HUES64 (cell line): Measurements from ENCODE around the gene LDAF1. TPM values are rescaled to one million over a fixed set of nuclear protein-coding genes. Genes with fewer than 3 reads are reported as not detected.
A peak's percentile ranks its signal among the peaks of the same experiment; 100 is the strongest.
"Not testable (repeated sequence)": the region's sequence is repeated elsewhere in the genome, so short reads cannot be mapped to it uniquely, and the experiment has no call there.

Experiments used
- H3K27ac ChIP-seq: 2 replicates; pipeline ENCODE4 v1.7.0; 2013; ENCODE audit warnings: low read depth, low read length, inconsistent platforms
- H3K27me3 ChIP-seq: 2 replicates; pipeline ENCODE4 v1.6.1; 2013; ENCODE audit warnings: mild to moderate bottlenecking, low read length; ENCODE audit not compliant: insufficient read depth
- H3K36me3 ChIP-seq: 2 replicates; pipeline ENCODE4 v1.6.1; 2013; ENCODE audit warnings: mild to moderate bottlenecking, low read length; ENCODE audit not compliant: insufficient read depth
- H3K4me1 ChIP-seq: 2 replicates; pipeline ENCODE4 v1.6.1; 2013; ENCODE audit warnings: mild to moderate bottlenecking, low read length, moderate library complexity; ENCODE audit not compliant: insufficient read depth
- H3K4me3 ChIP-seq: 2 replicates; pipeline ENCODE4 v1.5.1; 2013; ENCODE audit warnings: mild to moderate bottlenecking, low read length, moderate library complexity
- H3K9ac ChIP-seq: 2 replicates; pipeline ENCODE4 v1.6.1; 2013; ENCODE audit warnings: mild to moderate bottlenecking, low read depth, low read length
- H3K9me3 ChIP-seq: 2 replicates; pipeline ENCODE4 v1.6.1; 2013; ENCODE audit warnings: low read depth, low read length; ENCODE audit not compliant: insufficient read depth
- WGBS: fragments of 150-250, 120-280 bp; methylation state at CpG from one replicate; pipeline ENCODE4 v1.1.7; 2013; ENCODE audit warnings: missing lambda C conversion rate; 5-methylcytosine and 5-hydroxymethylcytosine counted together
- polyA plus RNA-seq, 2 experiments: library from polyadenylated mRNA; stranded (reverse); fragments of 50-300 nt; gene quantifications; one replicate each; pipeline ENCODE4 v1.2.3, GENCODE V29; 2013

Gene LDAF1
- polyA plus RNA-seq (2013, experiment 1 of 2), result 19.6 TPM
- polyA plus RNA-seq (2013, experiment 2 of 2), result 21.1 TPM

- no peak within 1 kb of the TSS for H3K27ac ChIP-seq
- H3K27me3 ChIP-seq, result peaks cover 10% of the 10 kb centered on the region
- H3K4me3 ChIP-seq, result peak within 1 kb of the TSS; percentile 80
- WGBS, result 2% methylated on average over 58 of the region's 59 CpGs
- H3K9ac ChIP-seq, result peak within 1 kb of the TSS; percentile 65
- H3K36me3 ChIP-seq, result peaks cover 31% of the 10 kb centered on the region
- no peaks in the 10 kb centered on the region for H3K9me3 ChIP-seq
- peaks cover 5% of the 10 kb centered on the region; the same call in 1 of the 2 replicates for H3K4me1 ChIP-seq
These were observed at the start of gene LDAF1 for GRCh38 chr16:21158208-21159110. TSS of gene LDAF1 (plus strand) at chr16:21158674. CDS start at chr16:21161183, 2,509 bp downstream.

DNA sequence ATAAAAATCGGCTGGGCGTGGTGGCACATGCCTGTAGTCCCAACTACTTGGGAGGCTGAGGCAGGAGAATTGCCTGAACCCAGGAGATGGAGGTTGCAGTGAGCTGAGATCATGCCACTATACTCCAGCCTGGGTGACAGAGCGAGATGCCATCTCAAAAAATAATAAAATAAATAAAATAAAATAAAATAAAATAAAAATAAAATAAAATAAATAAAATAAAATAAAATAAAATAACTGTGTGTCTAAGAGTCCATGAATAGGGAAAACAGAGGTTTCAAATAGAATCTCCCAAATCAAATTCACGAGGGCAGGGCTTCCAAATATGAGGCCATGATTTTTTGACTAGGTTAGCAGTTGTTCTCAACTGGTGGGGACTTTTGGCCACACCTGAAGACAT, 42.9 kb upstream of the LDAF1 start:
- H3K27ac ChIP-seq, H3K9ac ChIP-seq, H3K27me3 ChIP-seq, H3K9me3 ChIP-seq, H3K36me3 ChIP-seq: not testable (repeated sequence)
- Histone ChIP-seq H3K4me1 (peaks cover 16% of the 10 kb centered on the region; the same call in 1 of the 2 replicates), H3K4me3 (peak overlapping the region; percentile 35; the same call in 1 of the 2 replicates)
- 97% methylated on average over 3 of the region's 4 CpGs for WGBS

- Histone ChIP-seq H3K9me3 (no peaks in the 10 kb centered on the region), H3K4me3 (peak overlapping the region; percentile 35), H3K36me3 (no peaks in the 10 kb centered on the region), H3K27me3 (no peaks in the 10 kb centered on the region), H3K27ac (no peak overlapping the region), H3K4me1 (peaks cover 16% of the 10 kb centered on the region; the same call in 1 of the 2 replicates), H3K9ac (no peak overlapping the region)
- WGBS, result 48% methylated on average over 11 of the region's 13 CpGs
These were observed 42.3 kb upstream of the LDAF1 start for GRCh38 chr16:21116148-21116693.

DNA sequence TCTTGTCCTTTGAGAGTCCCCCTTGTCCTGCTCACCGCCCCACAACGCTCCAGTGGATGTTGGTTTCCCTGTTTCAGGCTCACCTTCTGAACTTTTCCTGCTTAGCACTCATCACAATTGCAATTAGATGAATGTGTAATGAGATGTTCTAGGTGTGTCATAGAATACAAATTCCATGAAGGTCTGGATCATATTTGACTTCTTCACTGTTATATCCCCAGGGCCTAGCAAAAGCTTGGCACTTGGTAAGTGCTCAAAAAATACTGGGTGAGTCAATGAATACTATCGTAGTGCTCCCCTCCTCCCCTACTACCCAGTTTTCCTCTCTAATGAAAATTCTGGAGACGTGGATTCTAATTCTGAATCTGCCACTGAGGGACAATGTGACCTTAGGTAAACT, 40.9 kb upstream of the LDAF1 start:
- no peak overlapping the region for H3K27ac ChIP-seq
- H3K27me3 ChIP-seq, result no peaks in the 10 kb centered on the region
- no peaks in the 10 kb centered on the region for H3K36me3 ChIP-seq
- H3K4me3 ChIP-seq, result no peak overlapping the region
- H3K9ac ChIP-seq, result no peak overlapping the region
- WGBS, result 95% methylated on average over 4 of the region's 4 CpGs
- no peaks in the 10 kb centered on the region for H3K9me3 ChIP-seq
- peaks cover 16% of the 10 kb centered on the region; the same call in 1 of the 2 replicates for H3K4me1 ChIP-seq

DNA sequence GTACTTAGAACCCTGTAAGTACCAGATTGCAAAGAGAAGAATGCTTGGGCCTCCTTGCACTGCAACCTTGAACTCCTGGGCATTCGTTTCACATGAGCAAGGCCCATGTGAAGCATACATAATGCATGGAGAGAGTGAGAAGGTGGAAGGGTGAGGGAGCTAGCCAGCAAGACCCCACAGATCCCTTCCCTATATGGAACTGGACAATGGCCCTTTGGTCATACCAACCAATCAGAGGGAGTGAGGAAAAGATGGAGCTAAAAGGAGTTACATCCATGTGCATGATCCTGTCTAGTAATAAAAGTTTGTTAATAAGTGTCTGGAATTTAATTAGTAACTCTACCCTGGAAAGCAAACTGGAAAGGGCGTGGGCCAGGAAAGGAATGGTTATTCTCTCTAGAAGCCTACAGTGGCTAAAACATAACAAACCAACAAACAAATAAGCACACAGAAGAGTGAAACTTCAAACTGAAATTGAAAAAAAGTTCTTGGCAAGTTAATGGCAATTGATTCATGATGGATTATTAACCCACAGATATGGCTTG, 37.4 kb upstream of the LDAF1 start:
- no peak overlapping the region for H3K27ac ChIP-seq
- no peak overlapping the region for H3K9ac ChIP-seq
- no peaks in the 10 kb centered on the region for H3K27me3 ChIP-seq
- H3K4me3 ChIP-seq, result no peak overlapping the region
- H3K36me3 ChIP-seq, result no peaks in the 10 kb centered on the region
- peaks cover 12% of the 10 kb centered on the region; the same call in 1 of the 2 replicates for H3K4me1 ChIP-seq
- H3K9me3 ChIP-seq, result no peaks in the 10 kb centered on the region
- WGBS, result 94% methylated on average over 2 of the region's 2 CpGs

DNA sequence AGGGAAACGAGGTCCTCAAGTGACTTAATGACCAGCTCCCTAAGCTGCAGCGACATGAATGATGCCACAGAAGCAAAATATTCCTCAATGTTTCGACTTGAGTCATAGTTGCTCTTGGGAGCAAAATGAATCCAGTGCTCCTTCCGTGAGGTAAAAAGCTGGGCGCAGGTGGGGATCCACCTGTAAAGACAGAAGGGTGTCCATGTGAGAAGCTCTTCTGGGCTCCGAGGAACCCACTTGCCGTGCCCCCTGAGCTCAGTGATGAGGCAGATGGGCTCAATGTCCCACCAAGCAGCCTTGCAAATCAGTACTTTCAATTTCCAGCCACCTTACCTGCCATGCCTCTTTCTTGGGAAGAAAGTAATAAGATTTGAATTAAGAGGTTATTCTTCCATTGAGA, 33.3 kb upstream of the LDAF1 start:
- H3K4me3 ChIP-seq, result no peak overlapping the region
- H3K36me3 ChIP-seq, result no peaks in the 10 kb centered on the region
- no peak overlapping the region for H3K27ac ChIP-seq
- H3K27me3 ChIP-seq, result no peaks in the 10 kb centered on the region
- H3K9ac ChIP-seq, result no peak overlapping the region
- H3K9me3 ChIP-seq, result no peaks in the 10 kb centered on the region
- 96% methylated on average over 7 of the region's 7 CpGs for WGBS
- H3K4me1 ChIP-seq, result no peaks in the 10 kb centered on the region

- Histone ChIP-seq H3K4me1 (peaks cover 4% of the 10 kb centered on the region; the same call in 1 of the 2 replicates), H3K4me3 (no peak overlapping the region), H3K27ac (no peak overlapping the region), H3K27me3 (no peaks in the 10 kb centered on the region), H3K9ac (no peak overlapping the region), H3K36me3 (no peaks in the 10 kb centered on the region), H3K9me3 (no peaks in the 10 kb centered on the region)
- WGBS, result 40% methylated on average over 7 of the region's 7 CpGs
These were observed 32.0 kb upstream of the LDAF1 start for GRCh38 chr16:21126518-21126917.

DNA sequence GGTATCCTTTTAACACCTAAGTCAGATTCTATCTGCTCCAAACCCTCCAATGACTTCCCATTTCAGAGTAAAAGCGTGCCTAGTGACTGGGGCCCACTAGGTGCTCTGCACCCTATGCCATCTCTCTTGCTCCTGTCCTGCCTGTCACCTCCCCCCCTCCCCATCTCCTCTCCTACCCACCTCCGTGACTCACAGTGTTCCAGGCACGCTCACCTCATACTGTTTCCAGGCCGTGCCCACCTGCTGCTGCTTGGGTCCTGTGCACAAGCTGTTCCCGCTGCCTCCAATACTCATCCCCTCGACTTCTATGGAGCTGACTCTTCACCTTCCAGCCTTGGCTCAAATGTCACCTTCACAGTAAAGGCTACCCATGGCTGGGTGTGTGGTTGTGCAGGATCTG, 29.5 kb upstream of the LDAF1 start:
- no peak overlapping the region for H3K27ac ChIP-seq
- 90% methylated on average over 6 of the region's 6 CpGs for WGBS
- peaks cover 4% of the 10 kb centered on the region; the same call in 1 of the 2 replicates for H3K4me1 ChIP-seq
- H3K9ac ChIP-seq, result no peak overlapping the region
- no peaks in the 10 kb centered on the region for H3K9me3 ChIP-seq
- no peaks in the 10 kb centered on the region for H3K36me3 ChIP-seq
- H3K4me3 ChIP-seq, result no peak overlapping the region
- no peaks in the 10 kb centered on the region for H3K27me3 ChIP-seq

- no peaks in the 10 kb centered on the region for H3K27me3 ChIP-seq
- H3K36me3 ChIP-seq, result no peaks in the 10 kb centered on the region
- no peak overlapping the region for H3K27ac ChIP-seq
- no peak overlapping the region for H3K9ac ChIP-seq
- H3K4me3 ChIP-seq, result no peak overlapping the region
- no peaks in the 10 kb centered on the region for H3K9me3 ChIP-seq
- WGBS, result 67% methylated on average over 3 of the region's 3 CpGs
- H3K4me1 ChIP-seq, result peaks cover 4% of the 10 kb centered on the region; the same call in 1 of the 2 replicates
These were observed 27.7 kb upstream of the LDAF1 start for GRCh38 chr16:21130811-21131210.

- 87% methylated on average over 7 of the region's 8 CpGs for WGBS
- H3K27me3 ChIP-seq, result no peaks in the 10 kb centered on the region
- no peak overlapping the region for H3K27ac ChIP-seq
- H3K4me3 ChIP-seq, result no peak overlapping the region
- H3K36me3 ChIP-seq, result no peaks in the 10 kb centered on the region
- H3K9ac ChIP-seq, result no peak overlapping the region
- H3K9me3 ChIP-seq, result no peaks in the 10 kb centered on the region
- H3K4me1 ChIP-seq, result peaks cover 4% of the 10 kb centered on the region; the same call in 1 of the 2 replicates
These were observed 24.4 kb upstream of the LDAF1 start for GRCh38 chr16:21134053-21134452.

DNA sequence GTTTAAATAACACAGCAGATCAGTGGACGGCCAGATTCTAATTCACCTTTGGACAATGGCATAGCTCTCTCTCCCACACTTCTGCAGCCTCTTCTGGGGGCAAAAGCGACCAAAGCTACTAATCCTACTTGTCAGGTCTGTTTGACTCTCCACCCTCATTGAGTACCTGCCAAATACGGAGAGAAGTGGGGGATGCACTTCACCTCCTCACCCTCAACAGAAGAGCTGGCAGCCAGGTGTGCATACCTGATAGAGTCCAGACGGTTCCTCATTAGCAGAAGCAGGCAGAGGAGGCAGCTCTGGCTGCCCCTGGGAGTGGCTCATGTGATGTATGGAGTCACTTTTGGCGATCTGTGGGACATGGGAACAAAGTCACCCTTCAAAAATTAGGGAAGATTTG, 12.7 kb upstream of the LDAF1 start:
- H3K27me3 ChIP-seq, result no peaks in the 10 kb centered on the region
- 87% methylated on average over 5 of the region's 5 CpGs for WGBS
- peaks cover 8% of the 10 kb centered on the region; the same call in 1 of the 2 replicates for H3K9me3 ChIP-seq
- H3K36me3 ChIP-seq, result no peaks in the 10 kb centered on the region
- no peak overlapping the region for H3K4me3 ChIP-seq
- no peak overlapping the region for H3K27ac ChIP-seq
- no peak overlapping the region for H3K9ac ChIP-seq
- no peaks in the 10 kb centered on the region for H3K4me1 ChIP-seq
